Activated effector memory CD4-positive, alpha-beta T cell treated with anti-CD3 and anti-CD28 coated beads, Interleukin-2, amount 50 U/mL, for 16 hours (primary cell): ENCODE results near the gene ZNF76.

Experiments used
- DNase-seq: peaks from one replicate; pipeline ENCODE4 v3.0.0-alpha.2; 2020

The ZNF76 gene

GRCh38 chr6:35341557-35341956 lies 82.0 kb downstream of the ZNF76 start:
- no peak for DNase-seq

- DNase-seq = peak; percentile 99
Measured at GRCh38 chr6:35342258-35343091, 82.9 kb downstream of the ZNF76 start, which contains the start of gene PPARD. Gene PPARD, plus strand, starts transcription at chr6:35342558. Its CDS starts 68,530 bp downstream, at chr6:35411088.

- DNase-seq = no peak
Measured at GRCh38 chr6:35343092-35343834, 83.7 kb downstream of the ZNF76 start.

GRCh38 chr6:35343835-35344550 lies 84.5 kb downstream of the ZNF76 start:
- DNase-seq = no peak
